ENCODE measurements around the gene TEX12.

Gene TEX12

GRCh38 chr11:112167145-112167544, at the start of gene TEX12:
Gene TEX12 (plus strand): TSS chr11:112167372. CDS start chr11:112169269, 1,897 bp downstream.
- Histone ChIP-seq H3K9ac (ENCODE audit: low read length) (no peak within 1 kb of the TSS), H3K36me3 (ENCODE audit: control insufficient read depth, insufficient read depth, low read length) (no peaks in the 10 kb centered on the region), H3K4me3 (ENCODE audit: low read length) (no peak within 1 kb of the TSS), H3K4me1 (ENCODE audit: control insufficient read depth, insufficient read depth, low read length) (peaks cover 11% of the 10 kb centered on the region), H3K9me3 (ENCODE audit: control insufficient read depth, low read length) (no peaks in the 10 kb centered on the region), H3K27me3 (ENCODE audit: control insufficient read depth, insufficient read depth, low read length) (no peaks in the 10 kb centered on the region)

- no peak overlapping the region for H3K4me3 ChIP-seq (ENCODE audit: low read length)
- H3K36me3 ChIP-seq (ENCODE audit: control insufficient read depth, insufficient read depth, low read length), result no peaks in the 10 kb centered on the region
- H3K9ac ChIP-seq (ENCODE audit: low read length), result no peak overlapping the region
- H3K4me1 ChIP-seq (ENCODE audit: control insufficient read depth, insufficient read depth, low read length), result peaks cover 7% of the 10 kb centered on the region
- no peaks in the 10 kb centered on the region for H3K27me3 ChIP-seq (ENCODE audit: control insufficient read depth, insufficient read depth, low read length)
- no peaks in the 10 kb centered on the region for H3K9me3 ChIP-seq (ENCODE audit: control insufficient read depth, low read length)
Observed at GRCh38 chr11:112118176-112118575, 49.0 kb upstream of the TEX12 start.

- no peaks in the 10 kb centered on the region for H3K9me3 ChIP-seq (ENCODE audit: control insufficient read depth, low read length)
- H3K4me1 ChIP-seq (ENCODE audit: control insufficient read depth, insufficient read depth, low read length), result peaks cover 7% of the 10 kb centered on the region
- no peak overlapping the region for H3K4me3 ChIP-seq (ENCODE audit: low read length)
- no peak overlapping the region for H3K9ac ChIP-seq (ENCODE audit: low read length)
- H3K27me3 ChIP-seq (ENCODE audit: control insufficient read depth, insufficient read depth, low read length), result no peaks in the 10 kb centered on the region
- H3K36me3 ChIP-seq (ENCODE audit: control insufficient read depth, insufficient read depth, low read length), result no peaks in the 10 kb centered on the region
Observed at GRCh38 chr11:112121981-112122615, 45.1 kb upstream of the TEX12 start.

GRCh38 chr11:112123129-112123528, 44.0 kb upstream of the TEX12 start:
- no peaks in the 10 kb centered on the region for H3K36me3 ChIP-seq (ENCODE audit: control insufficient read depth, insufficient read depth, low read length)
- H3K9me3 ChIP-seq (ENCODE audit: control insufficient read depth, low read length), result no peaks in the 10 kb centered on the region
- H3K4me1 ChIP-seq (ENCODE audit: control insufficient read depth, insufficient read depth, low read length), result peaks cover 7% of the 10 kb centered on the region
- H3K9ac ChIP-seq (ENCODE audit: low read length), result no peak overlapping the region
- H3K4me3 ChIP-seq (ENCODE audit: low read length), result no peak overlapping the region
- H3K27me3 ChIP-seq (ENCODE audit: control insufficient read depth, insufficient read depth, low read length), result no peaks in the 10 kb centered on the region

- Histone ChIP-seq H3K4me1 (ENCODE audit: control insufficient read depth, insufficient read depth, low read length) (peaks cover 11% of the 10 kb centered on the region), H3K36me3 (ENCODE audit: control insufficient read depth, insufficient read depth, low read length) (no peaks in the 10 kb centered on the region), H3K27me3 (ENCODE audit: control insufficient read depth, insufficient read depth, low read length) (no peaks in the 10 kb centered on the region), H3K9me3 (ENCODE audit: control insufficient read depth, low read length) (no peaks in the 10 kb centered on the region), H3K4me3 (ENCODE audit: low read length) (no peak overlapping the region), H3K9ac (ENCODE audit: low read length) (no peak overlapping the region)
Observed at GRCh38 chr11:112127056-112127455, 40.1 kb upstream of the TEX12 start.

- H3K36me3 ChIP-seq (ENCODE audit: control insufficient read depth, insufficient read depth, low read length), result no peaks in the 10 kb centered on the region
- no peaks in the 10 kb centered on the region for H3K27me3 ChIP-seq (ENCODE audit: control insufficient read depth, insufficient read depth, low read length)
- no peak overlapping the region for H3K9ac ChIP-seq (ENCODE audit: low read length)
- no peaks in the 10 kb centered on the region for H3K9me3 ChIP-seq (ENCODE audit: control insufficient read depth, low read length)
- H3K4me3 ChIP-seq (ENCODE audit: low read length), result no peak overlapping the region
- peaks cover 12% of the 10 kb centered on the region for H3K4me1 ChIP-seq (ENCODE audit: control insufficient read depth, insufficient read depth, low read length)
Observed at GRCh38 chr11:112128483-112129121, 38.6 kb upstream of the TEX12 start.

GRCh38 chr11:112129656-112130055, 37.5 kb upstream of the TEX12 start:
- Histone ChIP-seq H3K9me3 (ENCODE audit: control insufficient read depth, low read length) (no peaks in the 10 kb centered on the region), H3K4me3 (ENCODE audit: low read length) (no peak overlapping the region), H3K27me3 (ENCODE audit: control insufficient read depth, insufficient read depth, low read length) (no peaks in the 10 kb centered on the region), H3K4me1 (ENCODE audit: control insufficient read depth, insufficient read depth, low read length) (peaks cover 12% of the 10 kb centered on the region), H3K36me3 (ENCODE audit: control insufficient read depth, insufficient read depth, low read length) (no peaks in the 10 kb centered on the region), H3K9ac (ENCODE audit: low read length) (no peak overlapping the region)

GRCh38 chr11:112132737-112133136, 34.4 kb upstream of the TEX12 start:
- H3K4me1 ChIP-seq (ENCODE audit: control insufficient read depth, insufficient read depth, low read length), result peaks cover 12% of the 10 kb centered on the region
- no peaks in the 10 kb centered on the region for H3K27me3 ChIP-seq (ENCODE audit: control insufficient read depth, insufficient read depth, low read length)
- H3K9me3 ChIP-seq (ENCODE audit: control insufficient read depth, low read length), result no peaks in the 10 kb centered on the region
- H3K4me3 ChIP-seq (ENCODE audit: low read length), result no peak overlapping the region
- no peaks in the 10 kb centered on the region for H3K36me3 ChIP-seq (ENCODE audit: control insufficient read depth, insufficient read depth, low read length)
- no peak overlapping the region for H3K9ac ChIP-seq (ENCODE audit: low read length)

GRCh38 chr11:112134473-112134872, 32.7 kb upstream of the TEX12 start:
- no peak overlapping the region for H3K9ac ChIP-seq (ENCODE audit: low read length)
- no peaks in the 10 kb centered on the region for H3K27me3 ChIP-seq (ENCODE audit: control insufficient read depth, insufficient read depth, low read length)
- no peaks in the 10 kb centered on the region for H3K9me3 ChIP-seq (ENCODE audit: control insufficient read depth, low read length)
- H3K36me3 ChIP-seq (ENCODE audit: control insufficient read depth, insufficient read depth, low read length), result no peaks in the 10 kb centered on the region
- peaks cover 5% of the 10 kb centered on the region for H3K4me1 ChIP-seq (ENCODE audit: control insufficient read depth, insufficient read depth, low read length)
- no peak overlapping the region for H3K4me3 ChIP-seq (ENCODE audit: low read length)

GRCh38 chr11:112143597-112143996, 23.6 kb upstream of the TEX12 start:
- Histone ChIP-seq H3K9me3 (ENCODE audit: control insufficient read depth, low read length) (no peaks in the 10 kb centered on the region), H3K4me3 (ENCODE audit: low read length) (no peak overlapping the region), H3K27me3 (ENCODE audit: control insufficient read depth, insufficient read depth, low read length) (no peaks in the 10 kb centered on the region), H3K4me1 (ENCODE audit: control insufficient read depth, insufficient read depth, low read length) (no peaks in the 10 kb centered on the region), H3K36me3 (ENCODE audit: control insufficient read depth, insufficient read depth, low read length) (no peaks in the 10 kb centered on the region), H3K9ac (ENCODE audit: low read length) (no peak overlapping the region)

- no peak overlapping the region for H3K4me3 ChIP-seq (ENCODE audit: low read length)
Observed at GRCh38 chr11:112150517-112150916, 16.7 kb upstream of the TEX12 start.

GRCh38 chr11:112156153-112156955, 10.8 kb upstream of the TEX12 start:
- Histone ChIP-seq H3K9ac (ENCODE audit: low read length) (no peak overlapping the region), H3K36me3 (ENCODE audit: control insufficient read depth, insufficient read depth, low read length) (no peaks in the 10 kb centered on the region), H3K9me3 (ENCODE audit: control insufficient read depth, low read length) (no peaks in the 10 kb centered on the region), H3K4me3 (ENCODE audit: low read length) (no peak overlapping the region), H3K4me1 (ENCODE audit: control insufficient read depth, insufficient read depth, low read length) (peaks cover 8% of the 10 kb centered on the region), H3K27me3 (ENCODE audit: control insufficient read depth, insufficient read depth, low read length) (no peaks in the 10 kb centered on the region)

More at GRCh38 chr11:112150517-112150916, 16.7 kb upstream of the TEX12 start:
- Histone ChIP-seq H3K9me3 (ENCODE audit: control insufficient read depth, low read length) (no peaks in the 10 kb centered on the region), H3K27me3 (ENCODE audit: control insufficient read depth, insufficient read depth, low read length) (no peaks in the 10 kb centered on the region), H3K36me3 (ENCODE audit: control insufficient read depth, insufficient read depth, low read length) (no peaks in the 10 kb centered on the region), H3K4me1 (ENCODE audit: control insufficient read depth, insufficient read depth, low read length) (no peaks in the 10 kb centered on the region), H3K9ac (ENCODE audit: low read length) (no peak overlapping the region)
